HepG2 (cell line): Measurements from ENCODE around the gene BCL2L13. TPM values are rescaled to one million over a fixed set of nuclear protein-coding genes. Genes with fewer than 3 reads are reported as not detected.

Source experiments
- ATAD3A ChIP-seq: sonication (generic); formaldehyde crosslinking; IDR thresholded peaks from 2 replicates; pipeline ENCODE4 v1.4.0; 2020; ENCODE audit warnings: missing genetic modification reagents
- ERF ChIP-seq: IDR thresholded peaks from 2 replicates; pipeline ENCODE4 v1.6.1; 2018; ENCODE audit warnings: missing biosample characterization, missing genetic modification reagents
- ETV5 ChIP-seq: IDR thresholded peaks from 2 replicates; pipeline ENCODE4 v1.6.1; 2018; ENCODE audit warnings: missing biosample characterization, missing genetic modification reagents, inconsistent platforms, borderline replicate concordance
- HIC2 ChIP-seq: sonication (generic); formaldehyde crosslinking; IDR thresholded peaks from 2 replicates; pipeline ENCODE4 v1.9.0; 2022; ENCODE audit warnings: low read depth, missing genetic modification reagents
- JUND ChIP-seq: sonication (generic); formaldehyde crosslinking; IDR thresholded peaks from 2 replicates; pipeline ENCODE4 v1.8.0; 2022; ENCODE audit warnings: mild to moderate bottlenecking, missing genetic modification reagents
- MED1 ChIP-seq: sonication (generic); formaldehyde crosslinking; IDR thresholded peaks from 2 replicates; pipeline ENCODE4 v1.4.0; 2020; ENCODE audit warnings: missing genetic modification reagents
- MIXL1 ChIP-seq: IDR thresholded peaks from 2 replicates; pipeline ENCODE4 v1.6.1; 2016
- NFE2L2 ChIP-seq: fragments of 150-350 bp; IDR thresholded peaks from 2 replicates; pipeline ENCODE4 v1.6.1; 2014; ENCODE audit warnings: low read length
- POLR2AphosphoS2 ChIP-seq: IDR thresholded peaks from 2 replicates; pipeline ENCODE4 v1.6.1; 2011; ENCODE audit warnings: low read depth, low read length, improper control_type of control experiment
- SAP130 ChIP-seq: IDR thresholded peaks from 2 replicates; pipeline ENCODE4 v1.6.1; 2016; ENCODE audit warnings: low read depth
- SOX6 ChIP-seq, 2 experiments: fragments of 450-650 bp in 1 of 2; sonication (generic) in 1 of 2; formaldehyde crosslinking in 1 of 2; IDR thresholded peaks; 2 replicates each; pipeline versions ENCODE4 v1.4.0 to v1.6.1; 2017 to 2020; ENCODE audit warnings: antibody characterized with exemption in 1 of 2, mild to moderate bottlenecking in 1 of 2, missing genetic modification reagents in 1 of 2
- SRF ChIP-seq: IDR thresholded peaks from 2 replicates; pipeline ENCODE4 v1.6.1; 2011; ENCODE audit warnings: mild to moderate bottlenecking, low read depth, low read length, moderate library complexity
- TAF15 ChIP-seq: fragments of 200-400 bp; formaldehyde crosslinking; IDR thresholded peaks from one replicate; pipeline ENCODE4 v1.6.1; 2018; ENCODE audit warnings: mild to moderate bottlenecking, low read depth, low read length; ENCODE audit not compliant: poor library complexity, severe bottlenecking
- ZBED4 ChIP-seq: sonication (generic); formaldehyde crosslinking; IDR thresholded peaks from 2 replicates; pipeline ENCODE4 v1.4.0; 2020; ENCODE audit warnings: missing genetic modification reagents, borderline replicate concordance
- ZKSCAN1 ChIP-seq: fragments of 150-350 bp; IDR thresholded peaks from 2 replicates; pipeline ENCODE4 v1.6.1; 2014; ENCODE audit warnings: low read length
- ZMYM2 ChIP-seq: sonication (generic); formaldehyde crosslinking; IDR thresholded peaks from 2 replicates; pipeline ENCODE4 v1.8.0; 2022; ENCODE audit warnings: mild to moderate bottlenecking, missing genetic modification reagents
- ZNF549 ChIP-seq: sonication (generic); formaldehyde crosslinking; IDR thresholded peaks from 2 replicates; pipeline ENCODE4 v1.5.0; 2020; ENCODE audit warnings: missing genetic modification reagents
- ZNF574 ChIP-seq: sonication (generic); formaldehyde crosslinking; IDR thresholded peaks from 2 replicates; pipeline ENCODE4 v1.4.0; 2020; ENCODE audit warnings: missing genetic modification reagents
- ZNF709 ChIP-seq: sonication (generic); formaldehyde crosslinking; IDR thresholded peaks from 2 replicates; pipeline ENCODE4 v1.5.0; 2020; ENCODE audit warnings: mild to moderate bottlenecking, missing genetic modification reagents
- ZNF770 ChIP-seq: sonication (generic); formaldehyde crosslinking; IDR thresholded peaks from 2 replicates; pipeline ENCODE4 v1.5.0; 2020; ENCODE audit warnings: mild to moderate bottlenecking, missing genetic modification reagents
- polyA plus RNA-seq, 8 experiments: library from polyadenylated mRNA; depleted of rRNA in 3 of 8; stranded (reverse) in 7 of 8; unstranded in 1 of 8; fragments of >200 nt; fragmentation: Illumina TruSeq in 4 of 8; extraction: Trizol in 4 of 8; gene quantifications; 2 replicates each; pipeline versions ENCODE4 v1.2.1 to v1.2.3, GENCODE V29; 2011 to 2016; ENCODE audit warnings: low read depth in 4 of 8, missing spikeins in 1 of 8, mixed read lengths in 1 of 8; ENCODE audit not compliant: insufficient read depth in 1 of 8
- total RNA-seq, 5 experiments: library from RNA; depleted of rRNA; stranded (reverse); fragments of >200 nt; fragmentation: Illumina TruSeq; extraction: Trizol; gene quantifications; 2 replicates each; pipeline ENCODE4 v1.2.3, GENCODE V29; 2016; ENCODE audit warnings: low read depth in 1 of 5

The BCL2L13 gene
- total and polyA plus RNA-seq, 2 of the 13 experiments (the other 11 are each of a cell fraction or from before 2014, with no cell fraction given) = 13.5 to 14.6 TPM

- TF ChIP-seq JUND (CRISPR knock-in tag) (no peak), ZNF574 (peak; percentile 56), ATAD3A (CRISPR knock-in tag) (0 out of 2 replicates have a peak, but pooled peaks have one; percentile 85), MIXL1 (CRISPR knock-in tag) (no peak), SOX6 (IDR thresholded peaks at IDR 0.05) (no peak), SOX6 (CRISPR knock-in tag; IDR thresholded peaks at IDR 0.05) (no peak), ZNF549 (CRISPR knock-in tag) (no peak), ZMYM2 (CRISPR knock-in tag) (peak; percentile 46; the same call in 1 of the 2 replicates), ZBED4 (CRISPR knock-in tag) (peak; percentile 16; the same call in 1 of the 2 replicates), ZKSCAN1 (no peak), NFE2L2 (no peak), HIC2 (CRISPR knock-in tag) (no peak), TAF15 (no peak), POLR2AphosphoS2 (no peak), ZNF770 (peak; percentile 79), ZNF709 (CRISPR knock-in tag) (no peak), SRF (no peak), SAP130 (CRISPR knock-in tag) (peak; percentile 60; the same call in 1 of the 2 replicates), MED1 (peak; percentile 19; the same call in 1 of the 2 replicates), ETV5 (CRISPR knock-in tag) (peak; percentile 45; the same call in 1 of the 2 replicates), ERF (CRISPR knock-in tag) (peak; percentile 62; the same call in 1 of the 2 replicates)
These were observed 138.6 kb downstream of the BCL2L13 start (continued) for GRCh38 chr22:17777005-17777716.
